GF-D8 (cell line): ENCODE data around the gene CCDC28B.
A peak's percentile ranks its signal among the peaks of the same experiment; 100 is the strongest.

Experiments
- DNase-seq: peaks from one replicate; lab custom pipeline; 2025; lab: John Stamatoyannopoulos, UW

Gene CCDC28B

DNA sequence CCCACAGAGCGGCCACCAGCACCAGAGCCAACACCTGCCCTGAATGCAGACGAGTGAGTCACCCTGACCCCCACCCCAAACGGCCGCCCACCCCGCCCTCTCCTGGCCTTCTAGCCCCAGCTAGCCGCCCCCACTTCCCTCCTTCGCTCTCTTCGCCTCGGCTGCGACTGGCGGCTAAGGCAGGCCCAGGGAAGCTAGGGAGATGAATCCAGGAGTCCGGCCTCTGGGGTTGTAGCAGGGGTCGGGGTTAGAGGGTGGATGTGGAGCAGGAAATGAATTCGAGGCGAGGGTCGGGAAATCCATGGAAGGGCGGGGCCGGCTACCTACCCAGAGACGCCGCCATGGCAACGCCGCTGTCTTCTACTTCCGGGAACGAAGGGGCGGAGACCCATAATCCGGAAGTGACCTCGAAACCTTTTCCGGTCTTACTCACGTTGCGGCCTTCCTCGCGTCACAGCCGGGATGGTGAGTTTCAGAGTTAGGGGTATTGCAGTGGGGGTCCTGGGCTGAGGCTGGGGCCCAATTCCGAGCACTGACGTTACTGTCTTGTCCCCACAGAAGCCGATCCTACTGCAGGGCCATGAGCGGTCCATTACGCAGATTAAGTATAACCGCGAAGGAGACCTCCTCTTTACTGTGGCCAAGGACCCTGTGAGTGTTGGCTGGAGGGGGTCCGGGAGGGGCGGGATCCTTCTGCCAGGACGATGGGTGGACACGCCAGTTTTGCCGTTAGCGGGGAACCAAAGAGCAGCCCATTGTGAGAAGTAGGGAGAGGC, 21.8 kb downstream of the CCDC28B start, which contains the start of the genes EIF3I and TMEM234:
Gene EIF3I (plus strand): TSS at position 428 of the 776 bp plus-strand sequence. CDS start 35 bp downstream, at position 463.
Gene TMEM234 (minus strand): TSS at position 374 of the 776 bp plus-strand sequence. CDS start 31 bp downstream, at position 343.
- peak; percentile 74 for DNase-seq

DNA sequence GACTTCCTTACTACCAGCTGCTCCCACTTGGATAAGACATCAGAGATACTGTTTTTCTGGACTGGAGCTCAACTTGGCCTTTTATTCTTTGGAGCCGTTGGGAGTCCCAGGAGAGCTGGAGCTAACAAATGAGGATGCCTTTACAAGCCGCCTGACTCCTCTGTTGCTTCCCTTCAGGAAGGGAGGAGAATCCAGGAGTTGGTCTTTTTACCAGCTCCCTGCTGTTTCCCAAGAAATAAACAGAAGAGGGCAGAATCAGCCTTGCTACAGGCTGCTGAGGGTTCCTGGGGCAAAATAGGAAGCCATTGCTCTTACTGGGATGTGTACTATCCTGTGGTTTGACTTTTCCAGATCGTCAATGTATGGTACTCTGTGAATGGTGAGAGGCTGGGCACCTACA, 23.3 kb downstream of the CCDC28B start:
- DNase-seq = no peak

- DNase-seq = no peak
Observed at GRCh38 chr1:32224285-32224684, 23.9 kb downstream of the CCDC28B start.

- no peak for DNase-seq
Observed at GRCh38 chr1:32228771-32229170, 28.4 kb downstream of the CCDC28B start.

GRCh38 chr1:32231843-32232432, 31.5 kb downstream of the CCDC28B start:
- DNase-seq = no peak

GRCh38 chr1:32232558-32233304, 32.3 kb downstream of the CCDC28B start:
- no peak for DNase-seq

DNA sequence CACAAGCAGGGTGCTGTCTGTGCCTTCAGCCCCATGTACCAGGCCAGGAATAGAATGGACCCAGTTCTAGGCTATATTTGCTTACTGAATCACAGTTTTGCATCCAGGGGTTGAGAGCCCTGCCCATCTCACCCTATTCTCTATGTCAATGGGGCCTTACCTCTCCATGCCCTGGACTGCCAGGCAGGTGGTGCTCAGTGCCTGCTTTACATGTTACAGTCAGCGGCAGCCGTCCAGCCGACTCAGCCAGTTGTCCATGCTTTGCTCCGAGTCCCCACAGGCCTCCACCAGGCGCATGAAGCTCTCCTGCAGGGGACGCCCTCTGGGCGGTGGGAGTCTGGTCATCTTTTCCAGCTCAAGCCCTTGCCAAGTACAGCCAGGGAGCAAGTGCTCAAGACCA, 34.4 kb downstream of the CCDC28B start:
- no peak for DNase-seq

DNA sequence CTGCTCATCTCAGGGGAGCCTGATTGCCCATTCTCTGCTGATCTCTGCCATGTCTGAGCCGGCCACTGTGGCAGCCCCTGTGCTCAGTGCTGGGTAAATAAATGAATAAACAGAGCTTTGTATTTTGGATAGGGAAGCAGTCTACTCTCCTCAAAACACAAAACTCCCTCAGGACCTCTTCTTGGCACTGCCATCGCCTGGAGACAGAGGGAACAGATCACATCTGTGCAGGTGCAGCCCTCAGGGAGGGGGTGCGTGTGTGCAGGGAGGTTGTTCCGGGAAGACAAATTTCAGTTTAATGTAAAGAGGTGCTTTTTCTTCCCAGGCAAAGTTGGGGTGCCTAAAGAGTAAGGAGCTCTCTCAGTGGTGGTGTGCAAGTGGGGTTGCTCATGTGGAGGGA, 38.9 kb downstream of the CCDC28B start:
- no peak for DNase-seq

GRCh38 chr1:32239790-32240139, 39.4 kb downstream of the CCDC28B start:
- DNase-seq = no peak

DNA sequence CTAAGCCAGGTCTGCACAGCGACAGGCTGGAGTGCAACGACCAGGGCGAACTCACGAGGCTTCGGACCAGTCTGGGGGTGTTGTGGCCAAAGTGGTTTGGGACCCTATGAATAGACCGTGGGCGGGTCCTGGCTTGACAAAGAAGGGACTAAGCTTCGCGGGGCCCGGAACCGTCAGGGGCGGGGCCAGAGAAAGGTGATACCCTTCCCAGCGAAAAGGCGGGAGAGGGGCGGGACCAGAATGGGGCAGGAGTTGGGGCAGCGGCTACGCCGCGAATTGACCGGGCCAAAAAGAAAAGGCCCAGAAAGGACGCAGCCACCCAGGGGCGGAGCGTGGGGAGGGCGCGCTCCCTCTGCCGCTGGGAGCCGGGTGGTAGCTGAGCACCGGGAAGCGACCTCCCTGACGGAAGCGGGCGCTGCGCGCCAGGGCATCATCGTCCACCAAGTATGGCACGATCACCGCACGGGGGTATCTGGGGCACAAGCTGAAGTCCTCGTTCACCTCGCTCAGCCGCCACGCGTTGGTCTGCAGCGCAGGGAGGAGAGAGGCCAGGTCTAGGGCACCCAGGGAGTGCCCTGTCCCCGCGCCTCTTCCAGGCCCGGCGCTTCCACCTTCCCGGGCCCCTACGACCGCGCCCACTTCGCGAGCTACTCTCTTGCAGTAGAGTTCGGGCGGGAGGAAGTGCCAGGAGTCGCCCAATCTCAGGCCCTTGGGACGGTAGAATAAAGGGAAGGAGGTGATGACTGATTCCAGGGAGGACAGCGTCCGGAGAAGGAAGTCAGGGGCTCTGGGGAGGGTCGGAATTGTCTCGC, 40.0 kb downstream of the CCDC28B start:
- DNase-seq = no peak

DNA sequence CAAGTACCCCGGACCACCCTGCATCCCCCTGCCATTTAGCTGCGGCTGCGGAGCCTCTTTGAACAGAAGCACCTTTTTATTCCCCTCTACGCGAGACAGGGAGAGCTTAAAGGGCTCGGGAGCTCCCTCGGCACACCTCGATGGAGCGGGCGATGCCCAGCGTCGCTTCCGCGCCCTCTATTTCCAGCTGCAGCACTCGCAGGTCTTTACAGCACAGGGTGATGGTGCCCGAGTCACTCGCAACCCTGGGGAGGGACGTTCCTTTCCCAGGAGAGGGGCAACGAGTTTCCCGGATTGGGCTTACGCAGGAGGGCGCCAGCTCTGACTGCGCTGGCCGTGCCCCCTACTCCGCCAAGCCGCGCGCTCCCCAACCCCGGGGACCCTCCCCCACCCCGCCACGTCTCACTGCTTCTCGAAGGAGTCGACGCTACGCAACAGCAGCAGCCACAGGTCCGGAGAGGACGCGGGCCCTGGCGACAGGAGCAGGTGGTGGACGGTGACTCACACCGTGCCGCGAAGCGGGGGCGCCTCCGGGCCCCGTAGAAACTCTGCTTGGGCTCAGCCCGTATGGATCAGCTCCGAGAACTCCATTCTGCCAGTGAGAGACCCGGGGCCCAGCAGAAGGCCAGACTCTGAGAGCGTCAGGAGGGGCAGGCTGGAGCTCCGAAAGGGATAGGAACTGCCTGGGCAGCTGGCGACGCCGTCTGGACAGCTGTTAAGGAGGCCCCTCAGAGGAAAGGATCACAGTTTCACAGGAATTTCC, 40.8 kb downstream of the CCDC28B start:
- no peak for DNase-seq

GRCh38 chr1:32242341-32242851, 42.0 kb downstream of the CCDC28B start:
- DNase-seq = no peak

GRCh38 chr1:32246888-32247273, 46.5 kb downstream of the CCDC28B start, which contains the start of gene FAM167B:
Gene FAM167B (plus strand): TSS chr1:32247222. CDS start chr1:32247422, 200 bp downstream.
- no peak for DNase-seq

DNA sequence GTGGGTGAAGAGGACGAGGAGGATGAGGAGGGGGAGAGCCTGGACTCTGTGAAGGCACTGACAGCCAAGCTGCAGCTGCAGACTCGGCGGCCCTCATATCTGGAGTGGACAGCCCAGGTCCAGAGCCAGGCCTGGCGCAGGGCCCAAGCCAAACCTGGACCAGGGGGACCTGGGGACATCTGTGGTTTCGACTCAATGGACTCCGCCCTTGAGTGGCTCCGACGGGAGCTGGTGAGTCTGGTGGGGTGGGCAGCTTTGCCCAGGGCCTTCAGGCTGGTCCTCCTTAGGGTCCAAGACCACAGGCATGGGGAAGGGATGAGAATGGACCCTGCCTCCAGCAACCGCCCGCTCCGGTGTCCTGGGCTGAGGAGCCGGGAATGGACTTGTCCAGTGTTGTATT, 47.1 kb downstream of the CCDC28B start:
- DNase-seq = no peak

GRCh38 chr1:32247983-32248889, 47.8 kb downstream of the CCDC28B start:
- DNase-seq = no peak

DNA sequence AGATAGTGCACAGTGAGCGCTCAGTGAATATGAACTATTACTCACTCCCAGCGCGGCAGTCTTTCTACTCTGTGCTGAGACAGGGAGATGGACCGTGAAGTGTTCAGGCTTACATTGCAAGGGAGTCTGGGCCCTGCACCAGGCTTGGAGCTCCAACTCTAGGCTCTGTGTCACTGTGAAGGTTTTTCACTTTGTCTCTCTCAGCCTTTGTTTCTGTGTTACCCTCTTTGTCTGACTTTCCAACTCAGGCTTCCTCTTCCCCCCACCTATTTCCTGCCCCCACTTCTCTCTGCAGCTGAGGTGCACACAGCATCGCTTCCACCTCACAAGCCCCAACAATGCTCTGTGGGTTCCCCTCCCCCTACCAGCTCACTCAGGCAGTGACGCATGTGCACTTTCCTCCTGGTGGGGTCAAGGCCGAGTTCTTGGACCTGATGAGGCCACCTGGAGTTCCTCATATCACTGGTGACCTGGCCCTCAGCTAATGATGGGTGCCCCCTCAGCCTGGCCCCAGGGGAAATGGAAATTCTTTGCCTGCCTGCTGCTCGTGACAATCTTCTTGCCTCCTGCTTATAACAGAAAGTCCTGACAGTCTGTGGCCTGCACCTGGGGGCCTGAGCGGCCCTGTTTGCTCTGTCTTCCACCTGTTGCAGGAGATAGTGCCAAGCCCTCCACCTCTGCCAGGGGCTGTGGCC, 49.6 kb downstream of the CCDC28B start:
- DNase-seq = no peak

DNA sequence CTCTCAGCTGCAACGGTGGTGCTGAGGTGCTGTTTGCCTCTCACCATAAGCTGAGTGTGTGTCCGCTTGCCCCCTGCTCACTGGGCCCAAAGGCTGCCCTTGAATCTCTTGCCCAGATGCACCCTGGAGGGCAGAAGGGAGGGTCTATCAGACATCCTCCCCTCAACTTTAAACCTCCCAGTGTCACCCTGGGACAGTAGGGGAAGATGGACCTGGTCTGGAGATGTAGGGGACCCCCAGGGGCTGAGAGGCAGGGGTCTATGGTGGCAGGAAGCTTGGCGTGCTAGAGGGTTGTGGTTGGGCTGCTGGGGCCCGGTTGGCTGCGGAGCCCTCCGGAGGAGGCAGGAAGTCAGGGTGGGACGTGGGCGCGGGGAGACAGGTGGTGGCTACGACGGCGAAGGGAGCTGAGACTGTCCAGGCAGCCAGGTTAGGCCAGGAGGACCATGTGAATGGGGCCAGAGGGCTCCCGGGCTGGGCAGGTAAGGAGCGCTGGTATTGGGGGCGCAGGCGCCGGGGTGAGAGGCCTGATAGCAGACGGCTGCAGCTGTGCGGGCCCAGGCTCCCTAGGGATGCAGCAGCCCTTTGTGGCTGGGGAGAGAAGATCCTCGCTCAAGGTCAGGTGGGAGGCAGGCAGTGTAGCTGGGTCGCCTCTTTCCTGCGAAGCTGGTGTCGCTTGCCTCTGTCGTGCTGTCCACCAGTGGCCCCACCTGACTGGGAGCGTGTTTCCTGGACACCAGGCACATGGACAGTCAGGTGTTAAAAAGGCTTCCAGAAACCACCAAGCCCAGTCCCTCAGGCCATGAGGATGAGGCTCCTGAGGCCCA, 50.7 kb downstream of the CCDC28B start, which contains the start of gene LCK:
Gene LCK (plus strand): TSS at position 373 of the 824 bp plus-strand sequence. CDS start 23,065 bp downstream, outside the sequence.
- no peak for DNase-seq
